OCI-LY1 (cell line): Measurements from ENCODE around the gene MID1.

Source experiments
- H2AFZ ChIP-seq: fragments of 200-600 bp; sonication (generic), shearing (Covaris generic); 2 replicates; pipeline ENCODE4 v1.6.0; 2014; ENCODE audit warnings: antibody characterized with exemption, mild to moderate bottlenecking, low read length
- H3F3A ChIP-seq: fragments of 200-600 bp; sonication (generic), shearing (Covaris generic); 2 replicates; pipeline ENCODE4 v1.6.0; 2014; ENCODE audit warnings: mild to moderate bottlenecking, antibody characterized with exemption, low read length, moderate library complexity; ENCODE audit not compliant: insufficient read depth
- H3K27ac ChIP-seq: fragments of 200-600 bp; sonication (generic); 2 replicates; pipeline ENCODE4 v1.5.1; 2014; ENCODE audit warnings: low read length, mixed run types, mild to moderate bottlenecking, low read depth; ENCODE audit not compliant: poor library complexity, severe bottlenecking
- H3K27me3 ChIP-seq: fragments of 200-600 bp; sonication (generic); 2 replicates; pipeline ENCODE4 v1.6.0; 2014; ENCODE audit warnings: antibody characterized with exemption, mild to moderate bottlenecking, low read length, moderate library complexity; ENCODE audit not compliant: insufficient read depth
- H3K36me3 ChIP-seq: fragments of 200-600 bp; sonication (generic); 2 replicates; pipeline ENCODE4 v1.6.1; 2014; ENCODE audit warnings: mild to moderate bottlenecking, antibody characterized with exemption, low read length, moderate library complexity, mixed read lengths; ENCODE audit not compliant: insufficient read depth
- H3K4me1 ChIP-seq: fragments of 200-600 bp; sonication (generic); 2 replicates; pipeline ENCODE4 v1.5.1; 2014; ENCODE audit warnings: mild to moderate bottlenecking, low read length, moderate library complexity; ENCODE audit not compliant: insufficient read depth, severe bottlenecking
- H3K4me2 ChIP-seq: fragments of 200-600 bp; sonication (generic), shearing (Covaris generic); 2 replicates; pipeline ENCODE4 v1.6.1; 2014; ENCODE audit warnings: low read length
- H3K4me3 ChIP-seq: fragments of 200-600 bp; sonication (generic); 2 replicates; pipeline ENCODE4 v1.5.1; 2014; ENCODE audit warnings: low read length, low read depth, mild to moderate bottlenecking, mixed read lengths; ENCODE audit not compliant: poor library complexity, severe bottlenecking
- H3K79me2 ChIP-seq: fragments of 200-600 bp; shearing (Covaris generic); 2 replicates; pipeline ENCODE4 v1.6.1; 2016; ENCODE audit warnings: mixed run types, low read length, mixed read lengths; ENCODE audit not compliant: insufficient read depth
- H3K9ac ChIP-seq: fragments of 200-600 bp; sonication (generic), shearing (Covaris generic); 2 replicates; pipeline ENCODE4 v1.6.1; 2014; ENCODE audit warnings: mild to moderate bottlenecking, low read length, mixed read lengths
- H3K9me2 ChIP-seq: fragments of 200-600 bp; sonication (generic), shearing (Covaris generic); 2 replicates; pipeline ENCODE4 v1.6.1; 2014; ENCODE audit warnings: low read depth, mild to moderate bottlenecking, low read length, mixed read lengths
- H3K9me3 ChIP-seq: fragments of 200-600 bp; shearing (Covaris generic); 2 replicates; pipeline ENCODE4 v1.6.1; 2014; ENCODE audit warnings: low read length, mixed read lengths
- H4K20me1 ChIP-seq: fragments of 200-600 bp; sonication (generic), shearing (Covaris generic); 2 replicates; pipeline ENCODE4 v1.6.0; 2016; ENCODE audit warnings: mild to moderate bottlenecking, low read length; ENCODE audit not compliant: insufficient read depth
- CTCF ChIP-seq: fragments of 200-600 bp; sonication (generic), shearing (Covaris generic); IDR thresholded peaks from 2 replicates; pipeline ENCODE4 v1.5.1; 2017; ENCODE audit warnings: mild to moderate bottlenecking, antibody characterized with exemption, low read length, moderate library complexity, mixed read lengths
- EZH2 ChIP-seq: fragments of 200-600 bp; sonication (generic), shearing (Covaris generic); IDR thresholded peaks from 2 replicates; pipeline ENCODE4 v1.8.0; 2017; ENCODE audit warnings: borderline replicate concordance, mixed run types, mild to moderate bottlenecking, antibody characterized with exemption, low read length, moderate library complexity, mixed read lengths

Gene MID1

GRCh38 chrX:10414156-10414824 lies 206.1 kb downstream of the MID1 start:
- Histone ChIP-seq H3F3A (no peaks in the 10 kb centered on the region), H2AFZ (no peak overlapping the region), H4K20me1 (no peaks in the 10 kb centered on the region), H3K27ac (no peak overlapping the region), H3K4me1 (no peaks in the 10 kb centered on the region), H3K79me2 (no peaks in the 10 kb centered on the region), H3K36me3 (no peaks in the 10 kb centered on the region), H3K9me2 (no peaks in the 10 kb centered on the region), H3K9ac (no peak overlapping the region), H3K4me2 (no peak overlapping the region), H3K9me3 (no peaks in the 10 kb centered on the region), H3K4me3 (no peak overlapping the region), H3K27me3 (no peaks in the 10 kb centered on the region)
- TF ChIP-seq EZH2: no peak
- TF ChIP-seq CTCF: no peak

GRCh38 chrX:10404436-10404835 lies 215.9 kb downstream of the MID1 start:
- TF ChIP-seq CTCF (no peak), EZH2 (no peak)

GRCh38 chrX:10401239-10401638 lies 219.1 kb downstream of the MID1 start:
- Histone ChIP-seq H2AFZ (no peak overlapping the region), H3K9me2 (no peaks in the 10 kb centered on the region), H3F3A (no peaks in the 10 kb centered on the region), H4K20me1 (no peaks in the 10 kb centered on the region), H3K4me3 (no peak overlapping the region), H3K27me3 (no peaks in the 10 kb centered on the region), H3K9me3 (no peaks in the 10 kb centered on the region), H3K4me2 (no peak overlapping the region), H3K4me1 (no peaks in the 10 kb centered on the region), H3K9ac (no peak overlapping the region), H3K79me2 (no peaks in the 10 kb centered on the region), H3K27ac (no peak overlapping the region), H3K36me3 (no peaks in the 10 kb centered on the region)
- TF ChIP-seq EZH2 (no peak), CTCF (no peak)

More at GRCh38 chrX:10404436-10404835, 215.9 kb downstream of the MID1 start:
- no peaks in the 10 kb centered on the region for H3K27me3 ChIP-seq
- no peaks in the 10 kb centered on the region for H3K36me3 ChIP-seq
- H3K9me2 ChIP-seq: no peaks in the 10 kb centered on the region
- no peaks in the 10 kb centered on the region for H3K9me3 ChIP-seq
- H3K27ac ChIP-seq: no peak overlapping the region
- no peaks in the 10 kb centered on the region for H3K79me2 ChIP-seq
- no peak overlapping the region for H3K4me3 ChIP-seq
- H3K4me1 ChIP-seq: no peaks in the 10 kb centered on the region
- H3F3A ChIP-seq: no peaks in the 10 kb centered on the region
- no peak overlapping the region for H2AFZ ChIP-seq
- no peaks in the 10 kb centered on the region for H4K20me1 ChIP-seq
- no peak overlapping the region for H3K4me2 ChIP-seq
- H3K9ac ChIP-seq: no peak overlapping the region
